Activated T-helper 1 cell treated with Interleukin-2 at 50 U/mL for 16 hours (primary cell): ENCODE results near the gene MYO1A.
A peak's percentile ranks its signal among the peaks of the same experiment; 100 is the strongest.
"Not testable (repeated sequence)": the region's sequence is repeated elsewhere in the genome, so short reads cannot be mapped to it uniquely, and the experiment has no call there.

Source experiments
- DNase-seq: peaks from one replicate; pipeline ENCODE4 v3.0.0-alpha.2; 2020; ENCODE audit warnings: low read depth

MYO1A gene

DNA sequence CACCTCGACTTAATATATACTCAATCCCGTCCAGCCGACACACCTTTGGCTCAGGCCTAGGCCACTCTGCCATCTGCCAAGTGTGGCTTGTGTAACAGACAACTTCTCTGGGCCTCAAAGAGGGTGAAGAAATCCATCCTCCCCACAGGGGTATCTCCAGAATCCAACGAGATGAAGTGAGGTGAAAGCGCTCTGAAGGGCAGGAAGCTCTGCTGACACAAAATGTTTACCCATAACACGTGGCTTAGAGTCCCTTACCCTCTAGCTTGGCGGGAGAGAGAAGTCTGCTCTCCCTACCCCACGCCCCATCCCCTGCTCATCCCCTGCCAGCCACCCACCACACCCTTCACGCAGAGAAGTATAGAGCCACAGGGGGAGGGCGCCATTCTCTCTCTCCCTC, 56.6 kb downstream of the MYO1A start:
- no peak for DNase-seq

DNA sequence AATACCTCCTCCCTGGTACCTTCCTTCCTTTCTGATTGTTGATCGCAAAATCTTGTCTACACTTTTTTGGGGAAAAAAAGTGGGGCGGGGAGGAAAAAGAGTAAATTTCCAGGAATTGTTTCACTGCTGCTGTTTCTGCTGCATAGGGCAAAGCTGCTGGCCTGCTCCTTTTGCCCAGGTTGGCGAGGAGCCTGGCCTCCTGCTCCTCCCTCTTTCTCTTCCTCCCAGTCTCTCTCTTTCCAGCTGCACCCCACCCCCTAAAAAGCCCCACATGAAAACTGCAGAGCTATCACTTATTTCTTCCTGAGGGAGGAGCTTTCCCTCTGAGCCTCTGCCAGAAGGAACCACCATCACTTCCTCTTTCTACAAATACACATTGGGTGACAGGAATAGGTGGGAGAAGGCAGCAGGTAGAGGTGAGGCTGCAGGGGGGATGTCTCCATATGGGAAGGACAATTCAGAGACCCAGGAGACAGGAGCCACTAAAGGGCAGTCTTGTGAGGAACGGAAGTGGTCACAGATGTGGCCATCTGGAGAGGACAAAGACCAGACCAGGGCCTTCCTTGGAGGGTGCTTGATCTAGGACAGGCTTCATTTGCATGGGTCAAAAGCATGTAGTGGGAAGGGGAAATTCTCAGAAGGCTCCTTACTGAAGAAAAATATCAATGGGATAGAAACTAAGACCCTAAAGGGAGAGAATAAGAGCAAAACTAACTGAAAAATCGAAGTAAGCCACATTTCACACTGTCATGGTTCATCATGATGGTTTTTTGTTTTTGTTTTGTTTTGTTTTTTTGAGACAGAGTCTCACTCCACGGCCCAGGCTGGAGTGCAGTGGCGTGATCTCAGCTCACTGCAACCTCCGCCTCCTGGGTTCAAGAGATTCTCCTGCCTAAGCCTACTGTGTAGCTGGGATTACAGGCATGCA, 58.3 kb downstream of the MYO1A start:
- no peak for DNase-seq

DNA sequence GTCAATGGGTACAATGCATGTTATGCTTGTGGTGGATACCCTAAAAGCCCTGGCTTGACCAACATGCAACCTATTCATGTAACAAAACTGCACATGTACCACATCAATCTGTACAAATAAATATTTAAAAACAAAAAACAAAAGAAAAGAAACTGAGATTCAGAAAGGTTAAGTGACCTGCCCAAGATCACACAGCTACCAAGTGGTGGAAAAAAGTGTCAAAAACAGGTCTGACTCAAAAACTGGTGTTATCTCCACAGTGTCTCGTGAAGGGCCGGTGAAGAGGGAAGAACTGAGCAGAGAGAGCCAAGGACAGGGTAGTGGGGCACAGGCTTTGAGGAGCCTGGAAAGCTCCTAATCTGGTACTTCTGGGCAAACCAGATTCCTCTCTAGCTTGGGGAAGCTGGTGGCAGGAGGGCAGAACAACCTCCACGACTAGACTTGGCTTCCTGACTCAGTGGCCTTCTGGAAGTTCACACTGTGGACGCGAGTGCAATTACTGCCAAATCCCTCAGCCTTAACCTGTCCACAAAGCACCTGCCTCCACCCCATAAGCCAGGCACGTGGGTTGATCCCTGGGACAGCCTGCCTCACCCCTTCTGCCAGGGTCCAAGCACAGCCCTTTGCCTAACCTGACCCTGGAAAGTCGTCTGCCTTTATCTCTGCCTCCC, 59.1 kb downstream of the MYO1A start:
- DNase-seq: no peak

DNA sequence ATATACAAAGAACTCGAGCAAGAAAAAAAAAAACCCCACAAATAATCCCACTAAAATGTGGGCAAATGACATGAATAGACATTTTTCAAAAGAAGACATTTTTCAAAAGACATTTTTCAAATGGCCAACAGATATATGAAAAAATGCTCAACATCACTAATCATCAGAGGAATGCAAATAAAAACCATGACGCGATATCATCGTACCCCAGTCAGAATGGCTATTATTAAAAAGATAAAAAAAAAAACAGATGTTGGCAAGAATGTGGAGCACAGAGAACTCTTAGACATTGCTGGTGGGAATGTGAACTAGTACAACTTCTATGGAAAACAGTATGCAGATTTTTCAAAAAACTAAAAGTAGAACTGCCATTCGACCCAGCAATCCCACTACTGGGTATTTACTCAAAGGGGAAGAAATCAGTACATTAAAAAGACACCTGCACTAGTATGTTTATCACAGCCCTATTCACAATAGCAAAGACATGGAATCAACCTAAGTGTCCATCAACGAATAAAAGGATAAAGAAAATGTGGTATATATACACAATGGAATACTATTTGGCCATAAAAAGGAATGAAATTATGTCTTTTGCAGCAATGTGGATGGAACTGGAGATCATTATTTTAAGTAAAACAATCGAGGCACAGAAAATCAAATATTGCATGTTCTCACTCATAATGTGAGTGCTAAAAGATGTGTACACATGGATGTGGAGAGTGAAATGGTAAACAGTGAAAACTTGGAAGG, 59.9 kb downstream of the MYO1A start:
- no peak for DNase-seq

DNA sequence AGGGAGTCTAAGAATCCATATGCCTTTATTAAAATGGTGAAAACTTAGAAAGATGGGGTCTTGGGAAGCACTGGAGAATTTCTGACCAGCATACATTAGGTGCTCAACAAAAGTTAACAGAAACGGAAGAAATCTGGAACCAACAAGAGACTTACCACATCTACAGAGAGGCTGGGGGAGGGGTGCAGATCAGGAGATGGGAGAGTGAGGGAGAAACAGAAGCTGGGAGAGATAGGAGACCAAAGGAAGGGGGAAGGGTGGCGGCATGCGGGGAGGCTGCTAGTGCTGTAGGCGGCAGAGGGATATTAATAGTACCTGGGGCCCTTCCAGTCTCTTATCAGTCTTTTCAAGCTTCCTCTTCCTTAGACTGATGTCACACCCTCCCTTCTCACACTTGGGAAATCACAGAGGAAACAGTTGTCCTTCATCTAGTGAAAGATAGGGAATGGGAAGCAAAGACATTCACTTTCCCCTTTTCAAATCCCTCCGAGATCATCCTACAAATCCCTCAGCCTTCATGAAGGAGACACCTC, 61.7 kb downstream of the MYO1A start:
- no peak for DNase-seq

DNA sequence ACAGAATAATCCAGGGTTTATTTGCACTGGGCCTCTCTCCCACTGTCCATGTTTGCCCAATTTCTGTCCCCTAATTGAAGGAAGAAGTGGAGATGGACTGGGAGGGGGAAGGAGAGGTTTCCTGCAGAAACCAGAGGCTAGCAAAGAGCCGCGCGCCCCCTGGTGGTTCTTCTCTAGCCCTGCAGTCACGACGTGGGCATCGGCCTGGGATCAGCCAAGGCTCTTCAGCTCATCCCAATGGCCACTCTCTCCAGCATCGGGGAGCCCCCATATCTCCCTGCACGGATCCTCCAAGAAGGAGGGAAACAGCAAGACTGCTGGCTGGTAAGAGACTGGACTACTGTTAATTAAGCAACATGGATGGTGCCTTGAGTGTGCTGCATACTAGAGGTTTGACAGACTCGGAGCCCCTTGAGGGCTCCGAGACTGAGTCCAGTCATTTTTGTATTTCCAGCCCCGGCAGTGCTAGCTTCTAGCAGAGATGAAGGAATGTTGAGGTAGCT, 62.3 kb downstream of the MYO1A start:
- peak; percentile 54 for DNase-seq

DNA sequence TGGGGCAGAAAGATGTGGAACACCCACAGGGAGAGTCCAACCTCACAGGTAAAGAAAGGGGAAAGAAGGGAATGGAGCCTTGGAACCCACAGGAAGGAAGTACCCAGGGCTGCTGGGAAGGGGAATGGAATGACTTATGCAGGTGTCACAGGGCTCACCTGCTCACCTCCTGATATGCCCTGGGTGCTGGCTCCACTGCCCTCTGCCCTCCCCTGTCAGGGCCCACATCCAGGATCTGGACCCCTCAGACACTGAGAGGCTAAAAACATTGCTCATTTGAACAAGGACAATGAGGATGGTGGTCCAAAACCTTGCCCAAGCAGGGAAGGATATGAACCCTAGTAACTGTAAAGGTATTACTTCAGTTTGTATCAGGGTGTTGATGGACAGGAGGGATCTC, 62.9 kb downstream of the MYO1A start:
- DNase-seq: no peak

DNA sequence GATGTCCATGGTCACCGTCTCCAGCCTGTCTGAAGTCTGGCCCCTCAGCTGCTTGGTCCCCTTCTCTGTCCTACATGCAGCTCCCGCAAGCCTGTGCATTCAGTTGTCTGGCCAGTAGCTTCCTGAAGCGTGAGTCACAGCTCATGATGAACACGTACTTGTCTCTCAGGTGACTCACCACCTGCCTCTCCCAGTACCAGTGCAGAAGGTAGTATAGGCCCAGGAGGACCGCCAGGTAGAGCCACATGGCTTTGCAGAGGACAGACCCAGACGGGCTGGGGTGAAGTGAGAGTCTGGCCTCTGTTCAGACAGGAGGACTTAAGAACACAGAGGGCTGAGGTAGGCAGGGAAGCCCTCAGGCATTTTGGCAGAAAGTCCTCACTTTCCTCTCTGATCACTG, 64.2 kb downstream of the MYO1A start:
- DNase-seq: not testable (repeated sequence)

DNA sequence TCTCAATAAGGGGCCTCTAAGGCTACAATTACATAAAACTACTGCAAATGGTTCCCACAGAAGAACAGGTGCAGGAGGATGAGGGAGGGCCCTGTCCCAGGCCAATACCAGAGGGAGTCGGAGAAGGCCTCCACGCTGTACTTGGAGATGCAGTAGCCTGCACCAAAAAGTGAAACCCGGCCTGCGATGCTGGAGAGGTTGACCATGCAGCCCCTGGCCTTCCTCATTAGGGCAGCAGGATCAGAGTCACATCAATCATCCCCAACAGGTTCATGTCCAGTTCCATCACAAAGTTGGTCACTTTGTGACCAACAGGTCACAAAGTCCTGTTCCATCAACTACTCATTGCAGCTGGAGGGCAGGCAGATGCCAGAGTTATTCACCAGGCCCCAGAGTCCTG, 66.5 kb downstream of the MYO1A start:
- DNase-seq: no peak

DNA sequence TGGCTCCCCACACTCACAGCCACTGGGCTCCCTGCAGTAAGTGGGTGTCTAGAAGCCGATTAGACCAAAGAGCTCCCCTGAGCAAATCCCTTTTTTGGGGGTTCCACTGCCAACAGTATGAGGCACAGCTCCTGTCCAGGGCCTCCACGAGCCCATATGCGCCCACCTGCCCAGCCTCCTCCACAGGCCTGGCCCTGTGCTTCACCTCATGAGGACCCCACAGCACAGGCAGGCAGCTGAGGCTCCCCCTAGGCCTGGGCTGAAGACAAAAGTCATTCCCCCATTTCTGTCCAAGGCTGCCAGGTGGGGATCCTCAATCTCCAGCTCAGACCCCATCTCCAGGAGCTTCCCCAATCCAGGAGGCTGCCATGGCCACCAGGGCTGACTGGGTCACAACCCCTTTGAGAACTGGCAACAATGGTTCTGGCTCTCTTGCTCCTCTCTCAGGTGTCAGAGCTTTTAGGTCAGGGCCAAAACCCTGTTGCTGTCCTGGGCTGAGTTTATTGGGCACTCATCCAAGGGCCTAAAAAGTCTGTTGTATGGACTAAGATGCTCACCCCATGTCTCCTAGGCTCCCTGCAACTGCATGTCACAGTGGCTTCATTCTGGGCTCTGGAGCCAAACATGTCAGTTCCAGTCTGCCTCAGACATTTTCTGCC, 67.2 kb downstream of the MYO1A start:
- not testable (repeated sequence) for DNase-seq

DNA sequence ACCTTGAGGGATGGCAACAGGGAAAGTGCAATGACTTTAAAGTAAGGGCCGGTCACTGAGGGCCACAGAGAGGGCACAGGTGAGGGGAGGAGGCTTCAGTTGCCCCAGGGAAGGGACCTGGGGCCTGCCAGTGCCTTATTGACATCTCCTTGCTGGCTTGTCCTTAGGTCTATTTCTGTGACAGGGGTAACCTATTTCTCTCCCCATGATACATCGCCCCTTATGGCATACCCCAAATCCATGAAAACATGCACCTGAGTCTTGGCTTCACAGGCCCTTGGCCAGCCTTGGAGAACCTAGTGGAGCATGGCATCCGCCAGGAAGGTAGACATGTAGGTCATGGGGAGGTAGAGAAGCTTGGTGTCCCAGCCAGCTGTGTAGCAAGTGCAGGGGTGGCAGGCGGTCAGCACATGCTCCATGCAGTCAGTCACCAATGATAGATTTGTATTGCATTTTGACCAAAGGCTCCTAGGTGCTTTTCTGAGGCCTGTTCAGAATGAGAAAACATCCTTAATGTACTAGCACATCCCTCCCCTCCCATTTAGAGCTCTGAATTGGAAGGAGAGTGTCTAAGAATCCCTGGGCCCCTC, 68.9 kb downstream of the MYO1A start:
- DNase-seq: no peak

DNA sequence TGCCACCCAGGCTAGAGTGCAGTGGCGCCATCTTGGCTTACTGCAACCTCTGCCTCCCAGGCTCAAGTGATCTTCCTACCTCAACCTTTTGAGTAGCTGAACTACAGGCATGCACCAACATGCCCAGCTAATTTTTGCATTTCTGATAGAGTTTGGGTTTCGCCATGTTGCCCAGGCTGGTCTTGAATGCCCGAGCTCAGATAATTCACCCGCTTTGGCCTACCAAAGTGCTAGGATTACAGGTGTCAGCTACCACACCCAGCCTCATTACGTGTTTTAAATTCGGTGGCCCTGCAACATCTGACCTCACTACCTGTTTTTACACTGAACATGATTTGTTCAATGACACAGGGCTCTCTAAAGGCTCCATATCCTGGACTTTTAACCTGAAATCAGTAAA, 69.7 kb downstream of the MYO1A start:
- no peak for DNase-seq

DNA sequence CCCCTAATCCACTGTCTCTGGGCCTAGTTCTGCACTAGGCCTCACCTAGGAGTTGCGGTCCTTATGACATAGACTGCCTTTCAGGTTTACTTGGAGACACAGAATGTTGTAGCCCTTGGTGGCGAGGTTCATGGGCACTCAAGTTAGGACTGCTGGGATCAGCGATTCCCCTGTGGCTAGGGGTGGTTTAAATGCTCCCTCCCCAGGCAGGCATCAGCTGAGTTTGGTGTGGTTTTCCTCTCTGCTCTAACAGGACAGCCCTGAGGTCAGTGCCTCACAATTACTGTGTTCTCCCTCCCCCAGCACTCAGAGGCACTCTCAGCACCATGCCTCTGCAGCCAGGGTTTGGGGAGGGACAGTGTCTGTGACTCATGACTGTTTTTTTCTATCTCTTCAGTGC, 70.3 kb downstream of the MYO1A start:
- DNase-seq: no peak
